HepG2 (cell line): ENCODE measurements around the gene SMAD7. TPM values are rescaled to one million over a fixed set of nuclear protein-coding genes. Genes with fewer than 3 reads are reported as not detected.

ENCODE experiments used
- GABPB1 ChIP-seq: IDR thresholded peaks from 2 replicates; pipeline ENCODE4 v1.6.1; 2016; ENCODE audit warnings: mild to moderate bottlenecking, missing genetic modification reagents, moderate library complexity, missing compliant biosample characterization
- HMG20A ChIP-seq: IDR thresholded peaks from 2 replicates; pipeline ENCODE4 v1.6.1; 2016; ENCODE audit warnings: borderline replicate concordance
- HNRNPK ChIP-seq: fragments of 200-400 bp; formaldehyde crosslinking; IDR thresholded peaks from 2 replicates; pipeline ENCODE4 v1.6.1; 2018; ENCODE audit warnings: low read length, low read depth, moderate library complexity, mild to moderate bottlenecking; ENCODE audit not compliant: poor library complexity, severe bottlenecking
- NFIB ChIP-seq: sonication (generic); formaldehyde crosslinking; IDR thresholded peaks from 2 replicates; pipeline ENCODE4 v1.9.0; 2021; ENCODE audit warnings: missing genetic modification reagents, mild to moderate bottlenecking, borderline replicate concordance
- NFKBIZ ChIP-seq: IDR thresholded peaks from 2 replicates; pipeline ENCODE4 v1.6.1; 2018; ENCODE audit warnings: missing genetic modification reagents, missing compliant biosample characterization
- NPAS2 ChIP-seq: sonication (generic); formaldehyde crosslinking; IDR thresholded peaks from 2 replicates; pipeline ENCODE4 v1.8.0; 2022; ENCODE audit warnings: mild to moderate bottlenecking, missing genetic modification reagents, borderline replicate concordance
- PRMT3 ChIP-seq: sonication (generic); formaldehyde crosslinking; IDR thresholded peaks from 2 replicates; pipeline ENCODE4 v1.8.1; 2022; ENCODE audit warnings: low read depth, mild to moderate bottlenecking, moderate library complexity, missing genetic modification reagents, borderline replicate concordance
- STAG1 ChIP-seq: sonication (generic); formaldehyde crosslinking; IDR thresholded peaks from 2 replicates; pipeline ENCODE4 v1.4.0; 2020; ENCODE audit warnings: missing genetic modification reagents
- ZBTB7A ChIP-seq: sonication (generic); formaldehyde crosslinking; IDR thresholded peaks from 2 replicates; pipeline ENCODE4 v1.8.0; 2022; ENCODE audit warnings: mild to moderate bottlenecking, missing genetic modification reagents
- ZNF619 ChIP-seq: sonication (generic); formaldehyde crosslinking; IDR thresholded peaks from 2 replicates; pipeline ENCODE4 v1.4.0; 2020; ENCODE audit warnings: mild to moderate bottlenecking, missing genetic modification reagents
- polyA plus RNA-seq, 8 experiments: library from polyadenylated mRNA; depleted of rRNA in 3 of 8; stranded (reverse) in 7 of 8; unstranded in 1 of 8; fragments of >200 nt; fragmentation: Illumina TruSeq in 4 of 8; extraction: Trizol in 4 of 8; gene quantifications; 2 replicates each; pipeline versions ENCODE4 v1.2.1 to v1.2.3, GENCODE V29; 2011 to 2016; ENCODE audit warnings: low read depth in 4 of 8, missing spikeins in 1 of 8, mixed read lengths in 1 of 8; ENCODE audit not compliant: insufficient read depth in 1 of 8
- total RNA-seq, 5 experiments: library from RNA; depleted of rRNA; stranded (reverse); fragments of >200 nt; fragmentation: Illumina TruSeq; extraction: Trizol; gene quantifications; 2 replicates each; pipeline ENCODE4 v1.2.3, GENCODE V29; 2016; ENCODE audit warnings: low read depth in 1 of 5
- TF ChIP-seq, protein P1 (sequence below): sonication (generic); formaldehyde crosslinking; IDR thresholded peaks from one replicate; pipeline ENCODE4 v1.5.1; 2020; ENCODE audit warnings: mild to moderate bottlenecking, missing genetic modification reagents; ENCODE audit errors: not compliant biosample characterization
- TF ChIP-seq, protein P2 (sequence below): sonication (generic); formaldehyde crosslinking; IDR thresholded peaks from 2 replicates; pipeline ENCODE4 v1.4.0; 2020; ENCODE audit warnings: mild to moderate bottlenecking, missing genetic modification reagents
- TF ChIP-seq, protein P3 (sequence below): IDR thresholded peaks from 2 replicates; pipeline ENCODE4 v1.6.1; 2012; ENCODE audit warnings: inconsistent platforms

SMAD7 gene
- total and polyA plus RNA-seq, 2 of the 13 experiments (the other 11 are each of a cell fraction or from before 2014, with no cell fraction given) = 17.4 to 24.7 TPM

DNA sequence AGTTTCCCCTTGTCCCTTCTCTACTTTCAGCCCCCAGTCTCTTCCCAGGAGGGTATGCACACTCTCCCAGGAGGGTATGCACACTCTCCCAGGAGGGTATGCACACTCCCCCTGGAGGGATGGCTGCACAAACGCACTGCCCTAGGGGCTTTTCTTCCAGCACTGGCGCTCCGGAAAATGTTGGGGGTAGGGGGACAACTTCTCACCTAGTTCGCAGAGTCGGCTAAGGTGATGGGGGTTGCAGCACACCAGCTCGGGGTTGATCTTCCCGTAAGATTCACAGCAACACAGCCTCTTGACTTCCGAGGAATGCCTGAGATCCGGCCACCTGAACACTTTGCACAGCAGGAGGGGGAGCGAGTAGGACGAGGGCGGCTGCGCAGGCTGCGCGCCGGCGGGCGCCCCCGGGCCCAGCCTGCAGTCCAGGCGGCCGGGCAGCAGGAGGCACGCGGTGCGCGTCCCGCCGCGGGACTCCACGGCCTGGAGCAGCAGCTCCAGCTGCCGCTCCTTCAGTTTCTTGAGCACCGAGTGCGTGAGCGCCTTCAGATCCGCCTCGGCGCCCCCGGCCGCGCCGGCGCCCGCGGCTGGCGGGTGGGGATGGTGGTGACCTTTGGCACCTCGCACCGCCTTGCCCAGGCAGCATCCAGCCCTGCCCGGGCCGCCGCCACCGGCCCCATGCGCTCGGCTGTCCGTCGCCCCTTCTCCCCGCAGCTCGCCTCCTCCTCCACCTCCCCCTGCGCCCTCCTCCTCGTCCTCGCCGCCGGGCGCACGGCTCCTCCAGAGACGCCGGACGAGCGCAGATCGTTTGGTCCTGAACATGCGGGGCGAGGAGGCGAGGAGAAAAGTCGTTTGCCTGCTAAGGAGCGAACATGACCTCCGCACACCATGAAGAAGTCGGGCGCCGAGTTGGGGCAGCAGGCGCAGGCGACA is 894 bp downstream of the SMAD7 start (continued):
- TF ChIP-seq NFKBIZ (CRISPR knock-in tag) (no peak), ZNF619 (CRISPR knock-in tag) (no peak), STAG1 (CRISPR knock-in tag) (peak; percentile 25; the same call in 1 of the 2 replicates), NFIB (CRISPR knock-in tag) (no peak), PRMT3 (no peak), ZBTB7A (CRISPR knock-in tag) (no peak), GABPB1 (CRISPR knock-in tag) (peak; percentile 24; the same call in 1 of the 2 replicates), NPAS2 (CRISPR knock-in tag) (no peak), HMG20A (no peak), HNRNPK (peak; percentile 76)
- TF ChIP-seq, protein P1, sequence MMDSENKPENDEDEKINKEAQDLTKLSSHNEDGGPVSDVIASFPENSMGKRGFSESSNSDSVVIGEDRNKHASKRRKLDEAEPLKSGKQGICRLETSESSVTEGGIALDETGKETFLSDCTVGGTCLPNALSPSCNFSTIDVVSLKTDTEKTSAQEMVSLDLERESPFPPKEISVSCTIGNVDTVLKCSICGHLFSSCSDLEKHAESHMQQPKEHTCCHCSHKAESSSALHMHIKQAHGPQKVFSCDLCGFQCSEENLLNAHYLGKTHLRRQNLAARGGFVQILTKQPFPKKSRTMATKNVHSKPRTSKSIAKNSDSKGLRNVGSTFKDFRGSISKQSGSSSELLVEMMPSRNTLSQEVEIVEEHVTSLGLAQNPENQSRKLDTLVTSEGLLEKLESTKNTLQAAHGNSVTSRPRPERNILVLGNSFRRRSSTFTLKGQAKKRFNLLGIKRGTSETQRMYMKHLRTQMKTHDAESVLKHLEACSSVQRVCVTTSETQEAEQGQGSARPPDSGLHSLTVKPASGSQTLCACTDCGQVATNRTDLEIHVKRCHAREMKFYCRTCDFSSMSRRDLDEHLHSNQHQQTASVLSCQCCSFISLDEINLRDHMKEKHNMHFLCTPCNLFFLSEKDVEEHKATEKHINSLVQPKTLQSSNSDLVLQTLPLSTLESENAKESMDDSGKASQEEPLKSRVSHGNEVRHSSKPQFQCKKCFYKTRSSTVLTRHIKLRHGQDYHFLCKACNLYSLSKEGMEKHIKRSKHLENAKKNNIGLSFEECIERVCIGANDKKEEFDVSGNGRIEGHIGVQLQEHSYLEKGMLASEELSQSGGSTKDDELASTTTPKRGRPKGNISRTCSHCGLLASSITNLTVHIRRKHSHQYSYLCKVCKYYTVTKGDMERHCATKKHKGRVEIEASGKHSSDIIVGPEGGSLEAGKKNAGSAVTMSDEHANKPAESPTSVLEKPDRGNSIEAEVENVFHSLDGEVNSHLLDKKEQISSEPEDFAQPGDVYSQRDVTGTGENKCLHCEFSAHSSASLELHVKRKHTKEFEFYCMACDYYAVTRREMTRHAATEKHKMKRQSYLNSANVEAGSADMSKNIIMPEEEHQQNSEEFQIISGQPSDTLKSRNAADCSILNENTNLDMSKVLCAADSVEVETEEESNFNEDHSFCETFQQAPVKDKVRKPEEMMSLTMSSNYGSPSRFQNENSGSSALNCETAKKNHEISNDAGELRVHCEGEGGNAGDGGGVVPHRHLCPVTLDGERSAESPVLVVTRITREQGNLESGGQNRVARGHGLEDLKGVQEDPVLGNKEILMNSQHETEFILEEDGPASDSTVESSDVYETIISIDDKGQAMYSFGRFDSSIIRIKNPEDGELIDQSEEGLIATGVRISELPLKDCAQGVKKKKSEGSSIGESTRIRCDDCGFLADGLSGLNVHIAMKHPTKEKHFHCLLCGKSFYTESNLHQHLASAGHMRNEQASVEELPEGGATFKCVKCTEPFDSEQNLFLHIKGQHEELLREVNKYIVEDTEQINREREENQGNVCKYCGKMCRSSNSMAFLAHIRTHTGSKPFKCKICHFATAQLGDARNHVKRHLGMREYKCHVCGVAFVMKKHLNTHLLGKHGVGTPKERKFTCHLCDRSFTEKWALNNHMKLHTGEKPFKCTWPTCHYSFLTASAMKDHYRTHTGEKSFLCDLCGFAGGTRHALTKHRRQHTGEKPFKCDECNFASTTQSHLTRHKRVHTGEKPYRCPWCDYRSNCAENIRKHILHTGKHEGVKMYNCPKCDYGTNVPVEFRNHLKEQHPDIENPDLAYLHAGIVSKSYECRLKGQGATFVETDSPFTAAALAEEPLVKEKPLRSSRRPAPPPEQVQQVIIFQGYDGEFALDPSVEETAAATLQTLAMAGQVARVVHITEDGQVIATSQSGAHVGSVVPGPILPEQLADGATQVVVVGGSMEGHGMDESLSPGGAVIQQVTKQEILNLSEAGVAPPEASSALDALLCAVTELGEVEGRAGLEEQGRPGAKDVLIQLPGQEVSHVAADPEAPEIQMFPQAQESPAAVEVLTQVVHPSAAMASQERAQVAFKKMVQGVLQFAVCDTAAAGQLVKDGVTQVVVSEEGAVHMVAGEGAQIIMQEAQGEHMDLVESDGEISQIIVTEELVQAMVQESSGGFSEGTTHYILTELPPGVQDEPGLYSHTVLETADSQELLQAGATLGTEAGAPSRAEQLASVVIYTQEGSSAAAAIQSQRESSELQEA (CRISPR knock-in tag) = no peak
- TF ChIP-seq, protein P2, sequence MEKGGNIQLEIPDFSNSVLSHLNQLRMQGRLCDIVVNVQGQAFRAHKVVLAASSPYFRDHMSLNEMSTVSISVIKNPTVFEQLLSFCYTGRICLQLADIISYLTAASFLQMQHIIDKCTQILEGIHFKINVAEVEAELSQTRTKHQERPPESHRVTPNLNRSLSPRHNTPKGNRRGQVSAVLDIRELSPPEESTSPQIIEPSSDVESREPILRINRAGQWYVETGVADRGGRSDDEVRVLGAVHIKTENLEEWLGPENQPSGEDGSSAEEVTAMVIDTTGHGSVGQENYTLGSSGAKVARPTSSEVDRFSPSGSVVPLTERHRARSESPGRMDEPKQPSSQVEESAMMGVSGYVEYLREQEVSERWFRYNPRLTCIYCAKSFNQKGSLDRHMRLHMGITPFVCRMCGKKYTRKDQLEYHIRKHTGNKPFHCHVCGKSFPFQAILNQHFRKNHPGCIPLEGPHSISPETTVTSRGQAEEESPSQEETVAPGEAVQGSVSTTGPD (CRISPR knock-in tag) = no peak
- TF ChIP-seq, protein P3, sequence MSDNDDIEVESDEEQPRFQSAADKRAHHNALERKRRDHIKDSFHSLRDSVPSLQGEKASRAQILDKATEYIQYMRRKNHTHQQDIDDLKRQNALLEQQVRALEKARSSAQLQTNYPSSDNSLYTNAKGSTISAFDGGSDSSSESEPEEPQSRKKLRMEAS = peak; percentile 23; the same call in 1 of the 2 replicates
- TF ChIP-seq, all 625 proteins: peak for 74
